Measurements from ENCODE around the gene CATSPER1. TPM values are rescaled to one million over a fixed set of nuclear protein-coding genes. Genes with fewer than 3 reads are reported as not detected.

Gene CATSPER1
- total RNA-seq (2022; extraction: Qiagen RNA extraction; ENCODE audit: low read depth): 1.2 to 2.0 TPM (median 1.3 TPM) in 5 replicates

GRCh38 chr11:66026017-66026529 lies at the start of gene CATSPER1:
Gene CATSPER1 (minus strand): TSS chr11:66026479. CDS start chr11:66026379, 100 bp downstream.

GRCh38 chr11:66069715-66070603 lies 43.7 kb upstream of the CATSPER1 start, which contains the start of gene PACS1:
Gene PACS1 (plus strand): TSS chr11:66070272. CDS start chr11:66070487, 215 bp downstream.

DNA sequence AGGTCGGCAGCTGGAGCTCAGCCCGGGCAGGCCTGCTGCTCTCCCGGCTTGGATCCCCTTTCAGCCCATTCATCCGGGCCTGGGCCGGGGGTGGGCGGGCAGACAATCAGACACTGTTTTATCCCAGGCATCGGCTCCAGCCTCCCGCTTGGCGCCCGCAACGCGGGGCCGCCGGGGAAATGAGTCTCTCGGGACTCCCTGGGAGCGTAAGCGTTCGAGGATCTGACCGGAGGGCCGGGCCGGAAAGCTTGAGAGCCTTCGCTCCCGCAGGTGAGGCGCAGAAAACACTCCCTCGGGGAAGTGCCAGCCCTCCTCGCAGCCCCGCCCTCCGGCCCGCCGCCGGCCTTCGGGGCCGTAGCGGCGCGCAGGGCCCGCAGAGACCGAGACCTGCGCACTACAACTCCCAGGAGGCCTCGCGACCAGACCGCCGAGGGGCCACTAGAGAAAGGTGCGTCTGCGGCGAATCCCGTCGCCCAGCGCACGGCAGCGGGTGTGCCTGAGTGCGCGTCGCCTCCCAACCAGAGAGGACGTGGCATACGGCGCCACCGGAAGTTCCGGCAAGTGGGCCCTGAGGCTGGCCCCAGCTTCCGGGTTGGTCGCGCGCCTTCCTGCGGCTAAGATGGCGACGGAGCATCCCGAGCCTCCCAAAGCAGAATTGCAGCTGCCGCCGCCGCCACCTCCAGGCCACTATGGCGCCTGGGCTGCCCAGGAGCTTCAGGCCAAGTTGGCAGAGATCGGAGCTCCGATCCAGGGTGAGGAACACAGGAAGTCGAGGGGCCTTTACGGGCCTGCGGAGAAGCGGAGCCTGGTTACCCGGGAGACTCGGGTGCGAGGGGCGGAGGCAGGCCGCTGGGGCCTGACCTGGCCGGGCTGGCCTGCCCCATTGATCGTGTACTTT lies 25.7 kb upstream of the CATSPER1 start, which contains the start of gene SF3B2:
TSS of gene SF3B2 (plus strand) at position 599 of the 898 bp plus-strand sequence. CDS start at position 620, 21 bp downstream.

GRCh38 chr11:66048547-66049323 lies 22.5 kb upstream of the CATSPER1 start, which contains the start of gene GAL3ST3:
Gene GAL3ST3 (minus strand): TSS chr11:66049161. CDS start chr11:66045415, 3,746 bp downstream.

DNA sequence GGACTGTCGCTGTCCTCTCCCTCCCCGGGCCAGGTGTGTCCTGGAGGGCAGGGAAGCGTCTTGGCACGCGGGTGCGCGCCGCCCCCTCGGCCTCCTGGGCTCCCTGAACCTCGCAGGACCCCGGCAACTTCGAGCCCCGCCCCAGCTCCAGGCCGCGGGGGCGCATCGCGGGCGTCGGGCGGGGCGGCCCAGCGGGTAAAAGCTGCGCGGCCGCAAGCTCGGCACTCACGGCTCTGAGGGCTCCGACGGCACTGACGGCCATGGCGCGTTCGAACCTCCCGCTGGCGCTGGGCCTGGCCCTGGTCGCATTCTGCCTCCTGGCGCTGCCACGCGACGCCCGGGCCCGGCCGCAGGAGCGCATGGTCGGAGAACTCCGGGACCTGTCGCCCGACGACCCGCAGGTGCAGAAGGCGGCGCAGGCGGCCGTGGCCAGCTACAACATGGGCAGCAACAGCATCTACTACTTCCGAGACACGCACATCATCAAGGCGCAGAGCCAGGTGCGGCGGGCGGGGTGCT lies 14.4 kb downstream of the CATSPER1 start, which contains the start of gene CST6:
TSS of gene CST6 (plus strand) at position 224 of the 519 bp plus-strand sequence. CDS start at position 261, 37 bp downstream.

GRCh38 chr11:66001942-66002647 lies 24.2 kb downstream of the CATSPER1 start, which contains the start of the genes BANF1 and EIF1AD:
Gene BANF1 (plus strand): TSS chr11:66002503. CDS start chr11:66003251, 748 bp downstream.
Gene EIF1AD (minus strand): TSS chr11:66002157. CDS start chr11:66000389, 1,768 bp downstream.

Other genes starting within 250 kb of the CATSPER1 start
- 8.6 to 13.0 TPM (median 11.2 TPM) in 5 replicates for gene AP5B1, start 245.5 kb downstream of the CATSPER1 start, total RNA-seq (2022; extraction: Qiagen RNA extraction; ENCODE audit: low read depth)
- gene OVOL1, start 239.4 kb downstream of the CATSPER1 start, total RNA-seq (2022; extraction: Qiagen RNA extraction; ENCODE audit: low read depth): 0.02 to 0.08 TPM (median 0.06 TPM) in 3 of 5 replicates, not detected in the others
- gene SNX32, start 192.5 kb downstream of the CATSPER1 start, total RNA-seq (2022; extraction: Qiagen RNA extraction; ENCODE audit: low read depth): 0.05 to 0.19 TPM (median 0.07 TPM) in 4 of 5 replicates, not detected in the other
- gene CFL1, start 168.3 kb downstream of the CATSPER1 start, total RNA-seq (2022; extraction: Qiagen RNA extraction; ENCODE audit: low read depth): 1,786 to 2,400 TPM (median 2,293 TPM) in 5 replicates
- 25.0 to 36.6 TPM (median 33.2 TPM) in 5 replicates for gene MUS81, start 166.0 kb downstream of the CATSPER1 start, total RNA-seq (2022; extraction: Qiagen RNA extraction; ENCODE audit: low read depth)
- 0.71 to 1.1 TPM (median 0.85 TPM) in 5 replicates for gene EFEMP2, start 153.7 kb downstream of the CATSPER1 start, total RNA-seq (2022; extraction: Qiagen RNA extraction; ENCODE audit: low read depth)
- gene CTSW, start 146.6 kb downstream of the CATSPER1 start, total RNA-seq (2022; extraction: Qiagen RNA extraction; ENCODE audit: low read depth): 0.10 TPM in 1 of 5 replicates, not detected in the others
- 71.9 to 92.3 TPM (median 85.6 TPM) in 5 replicates for gene FIBP, start 138.0 kb downstream of the CATSPER1 start, total RNA-seq (2022; extraction: Qiagen RNA extraction; ENCODE audit: low read depth)
- gene CCDC85B, start 135.8 kb downstream of the CATSPER1 start, total RNA-seq (2022; extraction: Qiagen RNA extraction; ENCODE audit: low read depth): 27.2 to 52.3 TPM (median 48.0 TPM) in 5 replicates
- gene FOSL1, start 126.1 kb downstream of the CATSPER1 start, total RNA-seq (2022; extraction: Qiagen RNA extraction; ENCODE audit: low read depth): 165 to 273 TPM (median 211 TPM) in 5 replicates
- 45.7 to 71.2 TPM (median 65.8 TPM) in 5 replicates for gene C11orf68, start 107.4 kb downstream of the CATSPER1 start, total RNA-seq (2022; extraction: Qiagen RNA extraction; ENCODE audit: low read depth)
- gene DRAP1, start 107.1 kb downstream of the CATSPER1 start, total RNA-seq (2022; extraction: Qiagen RNA extraction; ENCODE audit: low read depth): 191 to 310 TPM (median 242 TPM) in 5 replicates
- not detected in 5 replicates for gene TSGA10IP, start 81.0 kb downstream of the CATSPER1 start, total RNA-seq (2022; extraction: Qiagen RNA extraction; ENCODE audit: low read depth)
- gene SART1, start 64.7 kb downstream of the CATSPER1 start, total RNA-seq (2022; extraction: Qiagen RNA extraction; ENCODE audit: low read depth): 50.0 to 74.0 TPM (median 63.2 TPM) in 5 replicates
- 37.6 to 53.5 TPM (median 39.8 TPM) in 5 replicates for gene EIF1AD, start 24.3 kb downstream of the CATSPER1 start, total RNA-seq (2022; extraction: Qiagen RNA extraction; ENCODE audit: low read depth)
- 373 to 502 TPM (median 480 TPM) in 5 replicates for gene BANF1, start 24.0 kb downstream of the CATSPER1 start, total RNA-seq (2022; extraction: Qiagen RNA extraction; ENCODE audit: low read depth)
- not detected in 5 replicates for gene CST6, start 14.5 kb downstream of the CATSPER1 start, total RNA-seq (2022; extraction: Qiagen RNA extraction; ENCODE audit: low read depth)
- gene GAL3ST3, start 22.7 kb upstream of the CATSPER1 start, total RNA-seq (2022; extraction: Qiagen RNA extraction; ENCODE audit: low read depth): not detected in 5 replicates
- 170 to 182 TPM (median 175 TPM) in 5 replicates for gene SF3B2, start 25.9 kb upstream of the CATSPER1 start, total RNA-seq (2022; extraction: Qiagen RNA extraction; ENCODE audit: low read depth)
- 45.0 to 72.8 TPM (median 63.4 TPM) in 5 replicates for gene PACS1, start 43.8 kb upstream of the CATSPER1 start, total RNA-seq (2022; extraction: Qiagen RNA extraction; ENCODE audit: low read depth)
- gene KLC2, start 231.2 kb upstream of the CATSPER1 start, total RNA-seq (2022; extraction: Qiagen RNA extraction; ENCODE audit: low read depth): 35.4 to 46.5 TPM (median 41.2 TPM) in 5 replicates
- gene RAB1B, start 242.2 kb upstream of the CATSPER1 start, total RNA-seq (2022; extraction: Qiagen RNA extraction; ENCODE audit: low read depth): 122 to 151 TPM (median 148 TPM) in 5 replicates